DMS53 treated with DMSO at 0.1 percent for 48 hours (cell line): ENCODE measurements around the gene NUDT3.
"Not testable (repeated sequence)": the region's sequence is repeated elsewhere in the genome, so short reads cannot be mapped to it uniquely, and the experiment has no call there.

Experiments
- DNase-seq: peaks from one replicate; lab custom pipeline; 2025; ENCODE audit not compliant: unreplicated experiment; lab: John Stamatoyannopoulos, UW

NUDT3 gene

DNA sequence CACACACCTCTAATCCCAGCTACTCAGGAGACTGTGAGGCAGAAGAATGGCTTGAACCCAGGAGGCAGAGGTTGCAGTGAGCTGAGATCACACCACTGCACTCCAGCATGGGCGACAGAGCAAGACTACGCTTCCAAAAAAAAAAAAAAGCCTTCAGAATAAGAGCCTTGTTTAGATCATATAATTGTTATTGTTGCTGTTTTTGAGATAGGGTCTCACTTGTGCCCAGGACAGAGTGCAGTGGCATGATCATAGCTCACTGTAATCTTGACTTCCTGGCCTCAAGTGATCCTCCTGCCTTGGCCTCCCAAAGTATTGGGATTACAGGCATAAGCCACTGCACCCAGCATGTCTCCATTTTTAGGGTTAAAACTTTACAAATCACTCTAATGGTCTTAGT is 68.2 kb downstream of the NUDT3 start:
- DNase-seq: not testable (repeated sequence)

DNA sequence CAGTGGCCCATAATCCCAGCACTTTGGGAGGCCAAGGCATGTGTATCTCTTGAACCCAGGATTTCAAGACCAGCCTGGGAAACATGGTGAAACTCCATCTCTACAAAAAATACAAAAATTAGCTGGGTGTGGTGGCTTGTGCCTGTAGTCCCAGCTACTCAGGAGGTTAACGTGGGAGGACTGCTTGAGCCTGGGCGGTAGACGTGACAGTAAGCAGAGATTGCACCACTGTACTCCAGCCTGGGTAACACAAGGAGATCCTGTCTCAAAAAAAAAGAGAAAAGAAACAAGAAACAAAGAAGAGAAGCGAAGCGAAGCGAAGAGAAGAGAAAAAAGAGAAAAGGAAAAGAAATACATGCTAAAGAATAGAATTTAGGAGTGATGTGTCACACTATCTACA is 69.2 kb downstream of the NUDT3 start:
- no peak for DNase-seq

DNA sequence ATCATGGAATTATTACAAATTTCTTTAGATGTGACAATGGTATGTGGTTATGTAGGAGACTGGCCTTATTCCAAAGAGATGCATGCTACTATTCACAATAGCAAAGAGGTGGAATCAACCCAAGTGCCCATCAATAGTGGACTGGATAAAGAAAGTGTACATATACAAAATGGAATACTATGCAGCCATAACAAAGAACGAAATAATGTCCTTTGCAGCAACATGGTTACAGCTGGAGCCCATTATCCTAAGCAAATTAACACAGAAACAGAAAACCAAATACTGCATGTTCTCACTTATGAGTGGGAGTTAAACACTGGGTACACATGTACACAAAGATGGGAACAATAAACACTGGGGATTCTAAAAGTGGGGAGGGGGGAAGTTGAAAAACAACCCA is 69.7 kb downstream of the NUDT3 start:
- no peak for DNase-seq

DNA sequence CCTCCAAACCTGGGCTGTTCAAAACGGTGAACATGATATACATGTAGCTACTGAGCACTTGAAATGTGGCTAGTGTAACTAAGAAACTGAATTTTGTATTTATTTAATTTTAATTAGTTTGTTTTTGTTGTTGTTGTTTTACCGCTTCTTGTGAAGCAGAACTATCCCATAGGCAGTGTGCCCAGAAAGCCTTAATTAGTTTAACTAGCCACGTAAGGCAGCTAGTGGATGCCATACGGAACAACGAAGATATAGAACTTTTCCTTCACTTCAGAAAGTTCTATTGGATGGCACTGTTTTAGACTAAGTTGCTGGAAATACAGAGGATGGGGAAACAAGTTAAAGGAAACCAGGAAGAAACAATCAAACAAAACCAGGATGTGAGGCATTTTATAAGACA is 70.6 kb downstream of the NUDT3 start:
- DNase-seq: no peak

DNA sequence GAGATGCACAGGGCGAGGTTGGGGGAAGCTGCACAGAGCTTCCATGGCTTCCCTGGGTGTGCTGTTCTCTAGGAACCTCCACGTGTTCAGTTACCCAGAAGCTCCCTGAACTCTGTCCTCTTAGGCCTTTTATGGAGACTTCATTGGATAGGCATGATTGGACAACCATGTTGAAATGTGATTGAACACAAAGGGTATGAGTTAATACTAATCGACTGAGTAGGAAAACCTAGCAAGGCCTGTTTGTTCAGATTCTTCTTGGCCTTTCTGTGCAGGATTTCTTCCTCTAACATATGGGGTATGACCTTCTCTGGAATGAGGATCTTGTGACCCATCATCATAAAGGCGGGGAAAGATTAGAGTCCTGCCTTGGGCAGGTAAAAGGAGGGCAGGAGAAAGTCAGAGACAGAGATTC is 73.0 kb downstream of the NUDT3 start:
- no peak for DNase-seq

DNA sequence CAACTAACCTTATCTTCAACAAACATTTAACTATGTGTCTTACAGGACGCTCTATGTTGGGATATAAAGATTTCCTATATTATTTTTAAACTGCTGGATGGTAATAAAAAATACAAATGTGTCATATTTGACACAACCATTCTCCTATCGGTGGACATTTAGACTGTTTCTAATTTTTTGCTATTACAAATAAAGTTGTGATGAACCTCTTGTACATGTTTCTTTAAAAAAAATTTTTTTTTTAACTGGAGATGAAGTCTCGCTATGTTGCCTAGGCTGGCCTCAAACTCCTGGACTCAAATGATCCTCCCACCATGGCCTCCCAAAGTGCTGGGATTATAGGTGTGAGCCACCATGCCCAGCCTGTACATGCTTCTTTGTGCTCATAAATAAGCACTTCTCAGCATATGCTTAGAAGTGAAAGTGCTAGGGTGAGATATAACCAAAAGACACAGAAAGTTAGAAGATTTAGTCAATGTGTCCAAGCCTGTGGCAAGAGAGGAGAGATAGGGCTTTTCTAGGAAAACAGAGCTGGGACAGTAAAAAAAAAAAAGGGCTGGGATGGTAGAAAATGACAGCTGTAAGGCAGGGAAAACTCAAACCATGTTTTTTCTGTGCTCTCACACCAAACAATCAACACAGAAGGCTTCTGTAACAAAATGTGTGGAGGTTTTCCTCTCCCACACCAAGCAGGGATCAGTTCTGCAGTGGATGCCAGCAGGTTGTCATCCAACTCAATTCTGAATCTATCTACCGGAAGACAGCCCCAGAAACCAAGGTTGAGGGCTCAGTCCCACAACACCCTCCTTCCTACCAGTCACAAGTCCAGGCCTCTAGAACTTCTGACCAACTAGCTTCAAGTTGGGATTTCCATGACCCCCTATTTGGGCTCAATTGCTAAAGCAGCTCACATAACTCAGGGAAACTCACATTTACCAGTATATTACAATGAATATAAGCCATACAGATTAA is 73.7 kb downstream of the NUDT3 start:
- no peak for DNase-seq

DNA sequence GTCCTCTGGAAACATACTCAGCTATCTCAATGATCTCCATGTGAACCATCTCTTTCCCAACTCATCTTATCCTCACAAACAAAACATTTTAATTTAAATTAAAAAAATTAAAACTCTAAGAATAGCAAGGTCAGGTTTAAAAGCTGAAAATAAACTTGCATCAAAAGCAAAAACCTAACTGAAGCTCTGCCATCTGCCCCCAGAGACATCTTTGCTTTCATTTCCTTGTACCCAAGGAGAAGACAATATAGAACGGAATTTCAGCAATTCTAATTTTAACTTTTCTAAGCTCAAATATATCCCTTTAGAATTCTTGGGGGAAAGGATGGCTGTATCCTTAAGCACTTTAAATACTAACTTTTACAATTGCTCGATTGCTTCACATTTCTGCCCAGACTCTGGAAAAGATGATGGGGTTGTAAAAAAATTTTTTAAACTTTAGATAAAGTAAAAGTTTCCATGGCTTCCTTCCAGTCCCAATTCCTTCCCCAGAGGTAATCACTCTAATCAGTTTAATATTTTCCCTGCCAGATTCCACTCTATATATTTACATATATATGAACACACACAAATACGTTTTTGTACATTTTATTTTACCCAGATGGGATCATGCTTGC is 74.5 kb downstream of the NUDT3 start:
- no peak for DNase-seq

DNA sequence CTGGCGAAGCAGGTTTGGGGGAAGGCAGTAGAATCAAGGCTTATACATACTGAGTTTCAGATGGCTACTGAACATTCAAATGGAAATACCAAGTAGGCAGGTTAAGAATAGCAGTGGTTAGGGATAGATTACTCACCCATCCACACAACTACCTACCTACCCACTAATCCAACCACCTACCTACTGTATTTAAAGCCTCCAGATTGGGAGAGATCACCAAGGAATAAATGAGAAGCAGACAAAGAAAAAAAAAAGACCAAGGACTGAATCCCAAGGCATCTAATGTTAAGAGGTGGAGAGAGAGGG is 75.3 kb downstream of the NUDT3 start:
- DNase-seq: no peak

DNA sequence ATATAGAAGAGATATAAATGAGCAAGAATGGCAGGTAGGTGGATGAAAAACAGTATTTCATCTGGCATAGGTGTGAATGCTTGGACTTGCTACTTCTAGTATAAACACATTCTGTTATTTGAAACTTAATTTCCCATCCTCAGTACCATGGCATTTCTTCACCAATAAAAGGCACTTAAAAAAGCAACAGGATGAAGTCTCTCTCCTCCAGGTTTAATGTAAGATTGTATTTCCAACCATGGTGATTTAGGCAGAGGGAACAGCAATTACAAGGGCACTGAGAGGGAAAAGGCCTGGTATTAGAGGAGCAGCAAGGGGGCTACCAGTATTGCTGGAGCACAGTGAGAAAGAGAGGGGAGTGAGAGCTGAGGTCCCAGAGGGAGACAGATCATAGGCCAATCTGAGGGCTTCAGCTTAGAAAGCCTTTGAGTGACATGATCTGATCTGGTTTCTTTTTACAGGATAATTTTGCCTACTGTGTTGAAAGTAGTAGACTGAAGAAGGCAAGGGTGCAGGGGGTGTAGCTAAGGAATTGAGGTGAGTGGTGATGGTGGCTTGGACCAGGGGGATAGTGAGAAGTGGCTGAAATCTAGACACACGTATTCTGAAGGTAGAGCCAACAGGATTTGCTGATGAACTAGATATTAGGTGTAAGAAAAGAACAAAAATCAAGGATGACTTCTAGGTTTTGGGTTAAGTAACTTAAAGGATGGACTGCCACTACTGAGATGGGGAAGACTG is 75.9 kb downstream of the NUDT3 start:
- DNase-seq: no peak

DNA sequence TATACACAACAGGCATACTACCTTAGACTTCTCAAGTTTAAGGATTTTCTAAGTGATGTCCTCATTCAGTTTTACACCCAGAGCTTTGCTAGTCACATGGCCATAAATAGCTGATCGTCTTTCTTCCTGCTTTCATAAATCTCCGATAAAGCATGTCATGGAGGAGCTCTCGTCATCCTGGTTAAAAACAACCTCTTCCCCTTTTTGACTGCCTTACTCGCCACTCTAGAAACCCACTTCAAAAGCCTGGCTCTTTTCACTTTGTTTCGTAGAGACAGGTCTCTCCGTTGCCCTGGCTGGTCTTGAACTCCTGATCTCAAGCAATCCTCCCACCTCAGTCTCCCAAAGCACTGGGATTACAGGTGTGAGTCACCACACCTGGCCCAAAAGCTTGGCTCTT is 76.7 kb downstream of the NUDT3 start:
- no peak for DNase-seq

DNA sequence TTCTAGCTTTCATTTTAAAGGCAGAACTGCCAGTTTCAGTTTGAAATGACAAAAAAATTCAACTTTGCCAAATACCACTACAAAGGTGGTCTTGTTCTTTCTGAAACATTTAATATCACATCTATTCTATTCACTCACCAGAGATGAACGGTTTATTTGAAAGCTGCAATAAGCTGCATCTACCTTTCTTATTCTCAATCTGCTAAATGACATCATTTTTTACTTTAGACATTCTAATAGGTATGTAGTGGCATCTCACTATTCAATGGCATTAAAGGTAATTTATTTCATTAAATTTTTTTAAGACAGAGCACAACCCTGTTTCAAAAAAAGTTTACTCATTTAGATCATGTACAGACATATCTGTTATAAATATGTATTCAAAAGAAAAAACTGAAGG is 77.2 kb downstream of the NUDT3 start:
- no peak for DNase-seq

DNA sequence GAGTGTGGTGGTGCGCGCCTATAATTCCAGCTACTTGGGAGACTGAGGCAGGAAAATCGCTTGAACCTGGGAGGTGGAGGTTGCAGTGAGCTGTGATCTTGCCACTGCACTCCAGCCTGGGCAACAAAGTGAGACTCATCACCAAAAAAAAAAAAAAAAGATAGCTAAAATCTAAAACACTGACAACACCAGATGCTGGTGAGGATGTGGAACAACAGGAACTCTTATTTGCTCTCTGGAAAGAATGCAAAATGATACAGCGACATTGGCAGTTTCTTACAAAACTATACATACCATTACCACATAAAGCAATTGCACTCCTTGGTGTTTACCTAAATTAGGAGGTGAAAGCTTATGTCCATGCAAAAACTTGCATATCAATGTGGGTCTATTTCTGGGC is 80.2 kb downstream of the NUDT3 start:
- DNase-seq: no peak

DNA sequence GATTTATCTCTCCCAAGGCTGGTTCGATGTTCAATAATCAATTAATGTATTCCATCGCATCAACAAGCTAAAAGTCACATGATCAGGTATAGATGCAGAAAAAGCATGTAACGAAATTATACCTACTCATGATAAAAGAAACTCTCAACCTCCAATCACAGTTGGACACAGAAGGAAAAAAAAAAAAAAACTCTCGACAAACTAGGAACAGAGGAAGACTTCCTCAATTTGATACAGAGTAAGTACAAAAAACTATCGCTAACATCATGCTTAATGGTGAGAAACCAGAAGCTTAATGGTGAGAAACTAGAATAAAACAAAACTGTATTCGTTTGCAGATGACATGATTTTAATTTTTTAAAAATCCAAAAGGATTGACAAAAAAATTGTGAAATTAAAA is 81.7 kb downstream of the NUDT3 start:
- DNase-seq: no peak

DNA sequence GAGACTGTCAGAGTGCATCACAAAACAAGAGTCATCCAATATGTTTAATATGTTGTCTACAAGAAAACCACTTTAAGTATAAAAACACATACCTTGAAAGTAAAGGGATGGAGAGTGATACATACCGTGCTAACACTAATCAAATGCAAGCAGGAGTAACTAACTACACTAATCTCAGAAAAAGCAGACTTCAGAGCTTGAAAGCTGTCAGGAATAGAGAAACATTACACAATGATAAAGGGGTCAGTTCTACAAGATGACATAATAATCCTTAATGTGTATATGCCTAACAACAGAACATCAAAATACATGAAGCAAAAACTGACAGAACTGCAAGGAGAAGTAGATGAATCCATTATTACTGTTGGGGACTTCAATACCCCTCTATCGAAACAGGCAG is 84.0 kb downstream of the NUDT3 start:
- no peak for DNase-seq

DNA sequence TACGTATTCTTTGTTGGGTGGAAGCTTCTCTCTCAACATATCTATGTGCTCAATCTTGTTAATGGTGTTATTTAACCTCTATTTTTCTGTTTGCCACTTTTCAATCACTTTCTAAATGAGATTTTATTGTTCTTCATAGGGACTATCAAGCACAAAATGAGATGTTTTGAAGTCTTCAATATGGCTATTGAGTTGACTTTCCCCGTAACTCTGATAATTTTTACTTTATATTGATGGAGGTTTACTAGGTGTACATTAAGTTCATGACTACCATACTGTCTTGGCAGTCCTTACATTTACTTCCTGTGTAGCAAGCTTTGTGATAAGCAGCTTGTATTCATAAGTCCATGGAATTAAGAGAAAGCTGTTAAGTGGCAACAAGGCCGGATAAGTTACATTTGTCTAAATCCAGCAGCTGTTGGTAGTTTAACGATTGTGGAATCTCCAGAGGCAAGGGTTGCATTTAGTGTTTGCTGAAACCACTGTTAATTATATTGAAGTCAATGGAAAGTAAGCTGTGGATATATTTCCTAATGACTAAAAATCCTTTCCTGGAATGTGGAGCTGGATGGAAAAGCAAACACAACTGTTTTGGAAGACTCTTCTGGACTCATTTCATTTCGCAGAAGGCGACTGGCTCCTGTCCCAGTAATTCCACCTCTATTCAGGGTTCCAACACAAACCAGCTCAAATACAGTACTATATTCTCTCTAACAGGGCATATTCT is 86.3 kb downstream of the NUDT3 start:
- no peak for DNase-seq

DNA sequence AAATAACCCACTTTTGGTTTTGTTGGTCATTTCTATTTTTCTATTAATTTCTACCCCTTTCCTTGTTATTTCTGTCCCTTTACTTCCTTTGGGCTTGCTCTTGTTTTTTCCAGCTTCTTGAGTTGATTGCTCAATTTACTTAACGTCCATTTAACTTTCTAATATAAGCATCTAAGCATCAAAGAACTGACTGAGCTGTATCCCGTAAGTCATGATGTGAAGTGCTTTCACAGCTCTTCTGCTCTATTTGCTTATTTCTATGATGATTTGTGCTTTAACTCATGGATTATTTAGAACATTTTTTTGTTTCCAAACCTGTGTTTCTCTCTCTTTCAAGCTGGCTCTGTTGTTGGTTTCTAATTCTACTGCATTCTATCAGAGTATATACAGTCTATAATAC is 87.0 kb downstream of the NUDT3 start:
- no peak for DNase-seq

DNA sequence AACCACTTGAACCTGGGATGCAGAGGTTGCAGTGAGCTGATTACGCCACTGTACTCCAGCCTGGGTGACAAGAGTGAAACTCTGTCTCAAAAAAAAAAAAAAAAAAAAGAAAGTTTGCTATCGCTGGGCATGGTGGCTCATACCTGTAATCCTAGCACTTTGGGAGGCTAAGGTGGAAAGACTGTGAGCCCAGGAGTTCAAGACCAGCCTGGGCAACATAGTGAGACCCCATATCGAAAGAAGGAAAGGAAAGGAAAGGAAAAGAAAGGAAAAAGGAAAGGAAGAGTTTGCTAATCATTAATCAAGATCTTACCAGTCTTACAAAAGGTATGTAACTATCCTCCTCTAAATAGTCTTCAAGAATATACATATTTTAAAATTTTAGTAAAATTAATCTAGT is 88.3 kb downstream of the NUDT3 start:
- no peak for DNase-seq

DNA sequence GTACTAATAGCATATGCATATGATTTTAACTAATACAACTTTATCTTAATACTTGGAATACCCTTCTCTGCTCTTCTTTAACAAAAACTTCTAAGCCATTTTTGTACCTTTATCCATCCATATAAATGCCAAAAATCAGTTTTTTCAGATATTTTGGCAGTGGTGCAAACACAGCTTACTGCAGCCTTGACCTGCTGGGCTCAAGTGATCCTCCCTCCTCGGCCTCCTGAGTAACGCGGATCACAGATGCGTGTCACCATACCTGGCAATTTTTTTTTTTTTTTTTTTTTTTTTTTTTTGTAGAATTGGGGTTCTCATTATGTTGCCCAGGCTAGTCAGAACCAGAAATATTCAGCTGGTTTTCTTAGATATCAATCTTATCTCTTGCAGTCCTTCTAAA is 89.5 kb downstream of the NUDT3 start:
- no peak for DNase-seq

DNA sequence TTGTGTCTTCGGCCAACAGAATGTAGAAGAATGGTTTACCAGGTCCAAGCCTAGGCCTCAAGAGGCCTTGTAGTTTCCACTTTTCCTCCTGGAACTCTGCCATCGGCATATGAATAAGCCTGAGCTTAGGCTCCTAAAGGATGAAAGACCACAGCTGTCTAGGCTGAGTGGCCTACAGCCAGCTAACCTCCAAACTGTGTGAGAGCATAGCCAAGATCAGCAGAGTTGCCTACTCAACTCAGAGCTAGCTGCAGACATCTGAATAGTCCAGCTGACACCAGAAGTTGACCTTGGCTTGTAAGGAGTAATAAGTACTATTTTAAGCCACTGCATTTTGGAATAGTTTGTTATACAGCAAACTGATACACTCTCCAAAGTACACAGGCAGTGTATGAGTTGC is 91.1 kb downstream of the NUDT3 start:
- no peak for DNase-seq

DNA sequence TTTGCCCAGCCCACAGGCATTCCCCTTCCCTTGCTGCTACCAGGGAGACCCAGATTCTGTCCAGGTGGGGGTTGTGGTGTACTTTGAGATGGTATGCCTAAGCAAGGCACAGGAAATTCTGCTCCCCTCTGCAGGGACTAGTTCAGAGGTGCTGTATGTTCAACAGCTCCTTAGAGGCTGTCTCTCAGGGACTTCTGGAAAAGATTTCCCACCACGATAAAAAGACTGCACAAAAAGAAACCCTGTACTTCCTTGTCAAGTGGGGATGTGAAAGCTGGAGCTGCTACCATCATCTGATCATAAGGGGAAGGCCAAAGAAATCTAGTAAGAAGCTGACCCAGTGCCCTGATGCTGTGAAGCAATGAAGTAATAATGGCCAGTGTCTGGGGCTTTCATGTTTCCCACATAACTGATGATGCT is 92.1 kb downstream of the NUDT3 start:
- DNase-seq: no peak

DNA sequence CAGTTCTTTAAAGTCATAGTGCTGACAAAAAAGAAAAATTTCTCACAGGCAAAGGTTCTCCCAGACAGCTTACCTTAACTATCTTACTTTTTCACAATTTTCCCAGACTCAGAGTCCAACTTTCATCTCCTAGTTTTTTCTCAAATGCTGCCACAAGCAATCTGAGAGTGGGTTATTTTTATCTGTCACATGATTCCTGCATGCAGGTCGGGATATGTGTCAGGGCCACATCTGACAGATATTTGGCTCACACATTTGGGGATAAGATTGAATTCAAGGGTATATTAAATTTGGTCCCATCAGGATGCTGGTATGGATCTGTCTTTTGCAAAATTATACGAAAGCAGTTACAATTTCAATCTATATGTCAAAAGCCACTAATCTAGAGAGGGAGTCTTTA is 93.5 kb downstream of the NUDT3 start:
- no peak for DNase-seq
